GM21360 (cell line): Measurements from ENCODE around the gene FAM53C.

ENCODE experiments used
- ATAC-seq: cut with Tn5 transposase; IDR thresholded peaks from one replicate; pipeline ENCODE4 v1.9.1; 2021; ENCODE audit warnings: mild to moderate bottlenecking, moderate library complexity; ENCODE audit not compliant: unreplicated experiment

Gene FAM53C

DNA sequence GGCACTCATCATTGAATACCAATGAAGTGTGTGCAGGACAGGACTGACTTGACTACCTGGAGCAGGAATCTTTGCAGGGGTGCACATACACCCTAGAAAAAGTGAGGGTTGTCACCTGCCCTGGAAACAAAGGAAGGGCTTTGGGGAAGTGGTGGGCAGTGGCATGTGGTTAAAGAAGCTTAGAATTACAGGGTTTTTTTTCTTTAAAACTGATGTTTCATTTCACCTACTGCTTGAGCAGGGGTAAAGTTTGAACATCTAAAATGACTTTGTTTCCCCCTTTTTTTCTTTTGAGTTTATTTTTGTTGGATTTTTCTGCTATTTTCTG is 12.5 kb downstream of the FAM53C start:
- ATAC-seq = no peak

- no peak for ATAC-seq
Measured at GRCh38 chr5:138351056-138351455, 13.0 kb downstream of the FAM53C start.

DNA sequence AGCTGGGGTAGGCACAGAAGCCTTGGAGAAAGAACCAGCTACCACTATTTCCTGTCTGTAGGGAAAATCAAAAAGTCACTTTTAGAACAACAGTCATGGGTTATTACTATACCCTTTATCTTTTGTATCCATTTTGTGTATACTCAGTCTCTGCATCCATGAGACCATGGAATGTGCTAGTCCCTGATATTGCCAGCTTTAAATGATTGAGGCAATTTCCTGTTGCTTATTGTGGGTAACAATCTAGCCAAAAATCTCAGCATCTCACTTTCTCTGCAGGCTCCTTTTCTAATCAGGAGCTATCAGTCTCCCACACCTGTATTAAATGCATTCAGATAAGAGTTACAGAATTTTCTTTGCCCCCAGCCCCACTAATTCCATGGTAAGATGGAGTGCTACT is 13.5 kb downstream of the FAM53C start:
- no peak for ATAC-seq

DNA sequence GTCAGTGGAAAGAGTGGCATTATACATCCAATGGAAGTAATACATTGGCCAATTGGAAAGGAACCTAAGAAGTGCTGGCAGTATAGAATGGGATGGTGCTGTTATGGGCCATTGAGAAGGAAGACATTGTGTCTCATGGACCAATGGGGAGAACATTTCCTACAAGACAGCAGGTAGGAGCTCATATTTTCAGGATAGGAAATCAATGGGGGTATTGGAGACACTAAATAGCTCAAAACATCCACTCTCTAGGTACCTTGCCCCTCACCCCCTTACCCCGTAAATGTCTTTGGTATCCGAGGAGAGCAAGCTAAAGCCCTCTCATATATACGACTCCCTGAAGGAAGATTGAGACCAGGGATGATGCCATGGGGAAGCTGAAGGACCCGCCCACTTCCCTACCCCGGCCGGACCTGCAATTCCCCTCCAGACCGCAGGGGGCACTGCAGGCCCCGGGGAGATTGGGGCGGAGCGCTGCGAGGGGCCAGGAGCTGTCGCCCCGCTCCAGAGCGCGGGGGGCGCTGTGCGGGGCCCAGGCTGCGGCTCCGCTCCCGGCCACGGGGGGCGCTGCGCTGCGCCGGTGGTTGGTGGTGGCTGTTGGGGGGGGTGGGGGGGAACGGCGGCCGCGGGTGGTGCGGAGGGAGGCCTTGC is 14.1 kb downstream of the FAM53C start, which contains the start of gene KDM3B:
Gene KDM3B, plus strand, starts transcription at position 615 of the 651 bp plus-strand sequence. CDS start 111 bp downstream, outside the sequence.
- ATAC-seq = peak; percentile 64

DNA sequence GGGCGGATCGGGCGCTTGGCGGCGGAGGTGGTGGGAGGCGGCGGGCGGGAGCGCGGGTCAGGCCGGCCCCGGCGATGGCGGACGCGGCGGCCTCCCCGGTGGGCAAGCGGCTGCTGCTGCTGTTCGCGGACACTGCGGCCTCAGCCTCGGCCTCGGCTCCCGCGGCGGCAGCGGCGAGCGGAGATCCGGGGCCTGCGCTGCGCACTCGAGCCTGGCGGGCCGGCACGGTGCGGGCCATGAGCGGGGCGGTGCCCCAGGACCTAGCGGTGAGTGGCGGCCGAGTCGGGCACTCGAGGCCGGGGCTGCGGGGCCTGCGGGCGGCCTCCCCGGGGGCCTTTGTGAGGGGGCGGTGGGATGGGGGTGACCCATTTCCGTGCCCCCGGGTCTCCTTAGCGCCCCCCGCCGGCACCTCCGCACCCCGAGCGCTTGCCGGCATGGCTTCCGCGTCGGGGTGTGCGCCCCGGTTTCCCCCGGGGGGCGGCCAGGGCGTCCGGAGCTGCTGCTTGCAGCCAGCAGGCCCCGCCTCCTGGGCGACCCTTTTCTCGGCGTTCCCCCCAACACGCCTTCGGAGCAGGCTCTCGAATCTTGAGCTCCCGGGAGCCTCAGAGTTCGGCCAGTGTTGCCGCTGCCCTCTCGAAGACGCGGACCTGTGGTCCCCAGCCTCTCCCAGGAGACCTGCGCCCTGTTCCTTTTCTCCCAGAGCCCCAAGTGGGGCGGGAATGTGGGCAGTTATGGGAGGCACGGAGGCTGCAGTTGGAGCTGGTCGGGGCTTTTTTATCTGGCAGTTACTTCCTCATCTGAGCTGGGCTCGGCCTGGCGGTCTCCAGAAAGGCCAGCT is 14.9 kb downstream of the FAM53C start:
- ATAC-seq = peak; percentile 40

DNA sequence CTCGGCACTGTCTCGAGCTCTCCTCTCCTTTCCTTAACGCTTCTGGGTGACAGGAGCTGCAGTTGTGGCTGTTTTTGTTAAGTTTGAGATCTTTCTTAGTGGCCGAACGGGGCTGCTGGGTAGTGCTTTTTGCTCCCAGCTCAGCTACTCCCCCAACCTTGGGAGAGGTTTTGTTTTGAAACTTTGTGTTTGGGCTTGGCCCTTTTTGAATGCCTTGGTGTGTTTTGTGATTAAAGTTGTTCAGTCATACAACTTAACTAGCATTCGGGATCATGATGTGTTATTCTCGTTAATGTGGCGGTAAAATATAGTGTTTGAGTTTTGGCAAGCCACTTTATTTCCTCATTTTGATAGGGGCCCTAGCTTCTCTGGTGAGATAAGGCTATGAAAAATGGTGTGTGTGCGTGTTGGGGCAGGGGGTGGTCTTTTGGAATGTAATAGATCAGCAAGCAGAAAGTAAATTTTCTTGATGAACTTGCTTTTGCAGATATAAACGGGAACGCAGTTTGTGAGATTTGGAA is 15.6 kb downstream of the FAM53C start:
- no peak for ATAC-seq

- no peak for ATAC-seq
Measured at GRCh38 chr5:138354387-138354786, 16.3 kb downstream of the FAM53C start.

GRCh38 chr5:138354926-138355378 is 16.9 kb downstream of the FAM53C start:
- ATAC-seq = no peak

- no peak for ATAC-seq
Measured at GRCh38 chr5:138359621-138360020, 21.6 kb downstream of the FAM53C start.

- ATAC-seq = no peak
Measured at GRCh38 chr5:138360941-138361452, 22.9 kb downstream of the FAM53C start.

GRCh38 chr5:138364576-138364975 is 26.5 kb downstream of the FAM53C start:
- ATAC-seq = no peak

- ATAC-seq = no peak
Measured at GRCh38 chr5:138366632-138367382, 28.7 kb downstream of the FAM53C start.

DNA sequence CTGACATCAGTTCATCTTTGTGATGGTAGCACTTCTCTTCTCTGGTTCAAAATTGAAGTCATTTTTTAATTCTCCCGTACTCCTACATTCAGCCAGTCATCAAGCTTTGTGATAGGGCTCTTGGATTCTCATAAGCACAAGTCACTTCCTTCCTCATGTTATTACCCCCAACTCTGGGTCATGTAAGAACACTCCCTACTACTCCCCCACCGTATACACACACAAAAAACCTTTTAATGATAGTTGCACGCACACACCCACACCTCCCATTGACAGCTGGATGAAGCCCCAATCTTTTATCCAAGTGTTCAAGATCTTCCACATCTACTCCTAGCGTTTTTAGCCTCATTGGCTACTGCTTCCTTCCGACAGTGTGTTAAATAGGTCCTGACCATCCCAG is 31.2 kb downstream of the FAM53C start:
- no peak for ATAC-seq

DNA sequence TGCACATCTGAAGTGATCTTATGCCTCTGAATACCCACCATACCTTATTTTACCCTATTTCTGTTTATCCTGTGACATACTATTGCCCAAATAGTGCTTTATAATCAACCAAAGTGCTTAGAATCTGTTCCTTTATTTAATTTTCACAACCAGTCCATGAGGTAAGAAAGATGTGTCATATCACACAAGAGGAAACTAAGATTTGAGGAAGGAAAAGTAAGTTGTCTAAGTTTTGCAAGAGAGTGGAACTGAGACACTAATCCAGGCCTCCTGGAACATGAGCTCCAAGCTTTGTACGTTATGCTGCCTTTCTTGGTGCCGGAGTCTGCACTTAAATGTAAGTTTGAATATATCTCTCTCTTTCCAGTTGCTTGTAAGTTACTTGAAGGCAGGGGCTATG is 31.6 kb downstream of the FAM53C start:
- ATAC-seq = no peak

DNA sequence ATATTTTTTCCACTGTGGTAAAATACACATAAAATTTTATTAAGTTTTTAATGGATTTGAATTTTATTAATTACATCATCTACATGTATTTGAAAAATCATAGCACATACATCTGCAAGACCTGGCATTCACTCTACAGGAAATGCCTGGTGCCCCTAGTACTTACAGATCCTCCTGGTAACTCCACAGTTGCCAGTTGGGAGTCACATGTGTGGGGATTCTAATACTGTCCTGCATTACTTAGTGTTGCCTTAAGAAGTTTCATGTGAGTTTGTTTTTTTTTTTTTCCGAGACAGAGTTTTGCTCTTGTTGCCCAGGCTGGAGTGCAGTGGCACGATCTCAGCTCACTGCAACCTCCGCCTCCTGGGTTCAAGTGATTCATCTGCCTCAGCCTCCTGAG is 32.5 kb downstream of the FAM53C start:
- no peak for ATAC-seq

GRCh38 chr5:138371454-138371853 is 33.4 kb downstream of the FAM53C start:
- no peak for ATAC-seq

- ATAC-seq = no peak
Measured at GRCh38 chr5:138372225-138372624, 34.2 kb downstream of the FAM53C start.

DNA sequence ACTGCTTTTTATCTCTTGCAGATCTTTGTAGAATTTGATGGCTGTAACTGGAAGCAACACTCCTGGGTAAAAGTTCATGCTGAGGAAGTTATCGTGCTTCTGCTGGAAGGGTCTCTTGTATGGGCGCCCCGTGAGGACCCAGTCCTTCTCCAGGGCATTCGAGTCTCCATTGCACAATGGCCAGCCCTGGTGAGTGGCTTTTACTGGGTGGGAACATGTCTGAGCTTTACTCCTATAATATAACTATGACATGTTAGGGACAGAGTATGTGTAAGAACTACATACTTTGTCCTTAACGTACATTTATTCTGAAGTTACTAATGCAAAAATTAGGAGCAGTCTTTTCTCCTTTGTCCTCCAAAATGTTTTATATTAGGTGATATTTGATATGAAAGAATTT is 34.6 kb downstream of the FAM53C start:
- ATAC-seq = no peak

GRCh38 chr5:138382347-138382746 is 44.3 kb downstream of the FAM53C start:
- ATAC-seq = no peak

GRCh38 chr5:138385660-138386059 is 47.6 kb downstream of the FAM53C start:
- ATAC-seq = no peak

GRCh38 chr5:138386290-138386689 is 48.2 kb downstream of the FAM53C start:
- no peak for ATAC-seq
